Vagina (tissue), 2 donors: ENCODE data around the gene SH3D19. TPM values are rescaled to one million over a fixed set of nuclear protein-coding genes. Genes with fewer than 3 reads are reported as not detected.

ENCODE experiments used
- DNase-seq, 2 donors: peaks; one replicate each; pipeline ENCODE4 v3.0.0-alpha.2; 2017; ENCODE audit errors: extremely low spot score in 2 of 2
- H3K27ac ChIP-seq: fragments of 200-600 bp; sonication (generic); one replicate; pipeline ENCODE4 v1.5.1; 2019
- H3K27me3 ChIP-seq: fragments of 200-600 bp; sonication (generic); one replicate; pipeline ENCODE4 v1.5.1; 2019
- H3K36me3 ChIP-seq, 2 donors: fragments of 200-600 bp; sonication (generic); one replicate each; pipeline ENCODE4 v1.5.1; 2017 to 2019
- H3K4me1 ChIP-seq: fragments of 200-600 bp; sonication (generic); one replicate; pipeline ENCODE4 v1.5.1; 2019
- H3K4me3 ChIP-seq, 2 donors: fragments of 200-600 bp; sonication (generic); 1 replicate in 1 of 2; 2 replicates in 1 of 2; pipeline ENCODE4 v1.5.1; 2016 to 2019
- H3K9me3 ChIP-seq: fragments of 200-600 bp; sonication (generic); one replicate; pipeline ENCODE4 v1.5.1; 2019
- POLR2A ChIP-seq, 2 donors: fragments of 450-650 bp; IDR thresholded peaks; one replicate each; pipeline ENCODE4 v1.6.1; 2017; ENCODE audit warnings: antibody characterized with exemption in 2 of 2, mild to moderate bottlenecking in 2 of 2, moderate library complexity in 2 of 2
- POLR2AphosphoS5 ChIP-seq, 2 donors: sonication (generic); formaldehyde crosslinking; IDR thresholded peaks; one replicate each; pipeline ENCODE4 v1.9.0; 2017; ENCODE audit warnings: antibody characterized with exemption in 2 of 2, mild to moderate bottlenecking in 2 of 2, low read depth in 1 of 2; ENCODE audit not compliant: insufficient read depth in 1 of 2
- intact Hi-C: fragments of 100-400 bp; cut with DNase I; formaldehyde crosslinking; loops from one replicate; pipeline ENCODE4 v1.15.1; 2023
- total RNA-seq: library from RNA; depleted of rRNA; stranded (reverse); fragments of >200 nt; gene quantifications from one replicate; pipeline ENCODE4 v1.2.3, GENCODE V29; 2016
- TF ChIP-seq, protein P1 (sequence below), 3 experiments: fragments of 450-650 bp in 2 of 3; fragments of 200-600 bp in 1 of 3; sonication (generic) in 1 of 3; IDR thresholded peaks; one replicate each; pipeline ENCODE4 v1.5.1; 2017 to 2019; ENCODE audit warnings: antibody characterized with exemption in 3 of 3, mild to moderate bottlenecking in 2 of 3, moderate library complexity in 2 of 3

SH3D19 gene
- 86.4 TPM for total RNA-seq

GRCh38 chr4:151325111-151325948 is at the start of gene SH3D19:
Gene SH3D19, minus strand, starts transcription at chr4:151325605. Its CDS starts 253 bp downstream, at chr4:151325352.
- intact Hi-C loops = no loop called here
- TF ChIP-seq POLR2A (IDR thresholded peaks at IDR 0.05) (no peak), POLR2AphosphoS5 (IDR thresholded peaks at IDR 0.05; ENCODE audit: insufficient read depth in 1 of 2, low read depth in 1 of 2) (peak; percentile 49 to 73)
- TF ChIP-seq, protein P1, sequence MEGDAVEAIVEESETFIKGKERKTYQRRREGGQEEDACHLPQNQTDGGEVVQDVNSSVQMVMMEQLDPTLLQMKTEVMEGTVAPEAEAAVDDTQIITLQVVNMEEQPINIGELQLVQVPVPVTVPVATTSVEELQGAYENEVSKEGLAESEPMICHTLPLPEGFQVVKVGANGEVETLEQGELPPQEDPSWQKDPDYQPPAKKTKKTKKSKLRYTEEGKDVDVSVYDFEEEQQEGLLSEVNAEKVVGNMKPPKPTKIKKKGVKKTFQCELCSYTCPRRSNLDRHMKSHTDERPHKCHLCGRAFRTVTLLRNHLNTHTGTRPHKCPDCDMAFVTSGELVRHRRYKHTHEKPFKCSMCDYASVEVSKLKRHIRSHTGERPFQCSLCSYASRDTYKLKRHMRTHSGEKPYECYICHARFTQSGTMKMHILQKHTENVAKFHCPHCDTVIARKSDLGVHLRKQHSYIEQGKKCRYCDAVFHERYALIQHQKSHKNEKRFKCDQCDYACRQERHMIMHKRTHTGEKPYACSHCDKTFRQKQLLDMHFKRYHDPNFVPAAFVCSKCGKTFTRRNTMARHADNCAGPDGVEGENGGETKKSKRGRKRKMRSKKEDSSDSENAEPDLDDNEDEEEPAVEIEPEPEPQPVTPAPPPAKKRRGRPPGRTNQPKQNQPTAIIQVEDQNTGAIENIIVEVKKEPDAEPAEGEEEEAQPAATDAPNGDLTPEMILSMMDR (IDR thresholded peaks at IDR 0.05) = no peak
- Histone ChIP-seq H3K27me3 (no peaks in the 10 kb centered on the region), H3K36me3 (no peaks in the 10 kb centered on the region), H3K4me3 (peak within 1 kb of the TSS; percentile 65 to 82), H3K9me3 (no peaks in the 10 kb centered on the region), H3K27ac (peak within 1 kb of the TSS; percentile 87), H3K4me1 (peaks cover 35% of the 10 kb centered on the region)
- no peak for DNase-seq

DNA sequence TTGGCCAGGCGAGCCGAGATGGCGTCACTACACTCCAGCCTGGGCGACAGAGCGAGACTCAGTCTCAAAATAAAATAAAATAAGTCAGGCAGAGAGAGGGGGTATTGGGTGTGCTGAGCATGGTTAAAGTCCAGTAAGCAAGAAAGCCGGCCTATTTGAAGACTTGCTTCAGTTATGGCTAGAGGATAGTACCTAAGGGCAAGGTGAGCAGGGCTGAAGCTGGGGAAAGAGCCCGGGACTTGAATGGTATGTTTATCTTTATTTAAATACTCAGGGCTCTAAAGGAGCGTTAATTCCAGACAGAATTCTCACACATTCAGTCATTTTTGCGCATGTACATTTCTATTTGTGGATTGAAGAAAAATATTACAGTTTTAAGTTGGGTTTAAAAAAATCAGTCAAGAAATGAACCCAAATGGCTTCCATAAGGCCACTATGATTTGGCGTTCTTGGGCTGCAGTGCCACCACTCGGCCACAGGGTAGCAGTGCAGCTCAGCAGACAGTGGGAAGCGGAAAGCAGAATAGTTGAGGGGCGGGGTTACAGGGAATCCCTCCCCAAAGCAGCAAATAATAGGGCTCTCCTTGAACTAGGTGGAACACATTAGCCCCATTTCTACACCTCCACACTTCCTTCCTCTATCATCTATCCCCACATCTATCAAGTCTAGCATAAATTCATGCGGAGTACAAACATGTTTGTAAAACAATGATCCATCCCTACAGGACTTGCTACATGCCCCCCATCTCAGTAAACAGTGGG is 37.2 kb upstream of the SH3D19 start:
- Histone ChIP-seq H3K4me3 (no peak overlapping the region), H3K27me3 (no peaks in the 10 kb centered on the region), H3K27ac (no peak overlapping the region), H3K36me3 (no peaks in the 10 kb centered on the region), H3K9me3 (no peaks in the 10 kb centered on the region), H3K4me1 (no peaks in the 10 kb centered on the region)
- peak in 1 of 2 donors; percentile 17 for TF ChIP-seq POLR2AphosphoS5 (IDR thresholded peaks at IDR 0.05; ENCODE audit: insufficient read depth in 1 of 2, low read depth in 1 of 2)
- TF ChIP-seq, protein P1 (IDR thresholded peaks at IDR 0.05) = peak; percentile 92 to 95 (median 94)
- TF ChIP-seq POLR2A (IDR thresholded peaks at IDR 0.05) = no peak
- no peak for DNase-seq
- intact Hi-C loops = loop anchor here (5.0 kb wide), 1 partner anchor 240 kb away; no protein-coding TSS in a partner anchor

- H3K36me3 ChIP-seq = no peaks in the 10 kb centered on the region
- no peak for DNase-seq
- intact Hi-C loops = loop anchor here (5.0 kb wide), 1 partner anchor 240 kb away; no protein-coding TSS in a partner anchor
- no peak overlapping the region for H3K27ac ChIP-seq
- H3K4me1 ChIP-seq = no peaks in the 10 kb centered on the region
- no peaks in the 10 kb centered on the region for H3K9me3 ChIP-seq
- H3K4me3 ChIP-seq = no peak overlapping the region
- H3K27me3 ChIP-seq = no peaks in the 10 kb centered on the region
- TF ChIP-seq, protein P1 (IDR thresholded peaks at IDR 0.05) = no peak
- TF ChIP-seq POLR2A (IDR thresholded peaks at IDR 0.05) (no peak), POLR2AphosphoS5 (IDR thresholded peaks at IDR 0.05; ENCODE audit: insufficient read depth in 1 of 2, low read depth in 1 of 2) (no peak)
These were observed 36.6 kb upstream of the SH3D19 start for GRCh38 chr4:151361966-151362365.

- intact Hi-C loops = loop anchor here (5.0 kb wide), 1 partner anchor 239 kb away; no protein-coding TSS in a partner anchor
- no peak overlapping the region for H3K4me3 ChIP-seq
- H3K9me3 ChIP-seq = no peaks in the 10 kb centered on the region
- no peaks in the 10 kb centered on the region for H3K36me3 ChIP-seq
- DNase-seq = no peak
- TF ChIP-seq, protein P1 (IDR thresholded peaks at IDR 0.05) = no peak
- TF ChIP-seq POLR2AphosphoS5 (IDR thresholded peaks at IDR 0.05; ENCODE audit: insufficient read depth in 1 of 2, low read depth in 1 of 2) (no peak), POLR2A (IDR thresholded peaks at IDR 0.05) (no peak)
- peaks cover under 1% of the 10 kb centered on the region for H3K4me1 ChIP-seq
- H3K27ac ChIP-seq = no peak overlapping the region
- no peaks in the 10 kb centered on the region for H3K27me3 ChIP-seq
These were observed 35.7 kb upstream of the SH3D19 start for GRCh38 chr4:151361126-151361525.
